Neural cell (in vitro differentiated cells): ENCODE data around the gene VPS13D. TPM values are rescaled to one million over a fixed set of nuclear protein-coding genes. Genes with fewer than 3 reads are reported as not detected.

Experiments used
- H2AFZ ChIP-seq: fragments of 200-600, 300-800 bp; sonication (generic), shearing (Covaris generic); 2 replicates; pipeline ENCODE4 v1.6.0; 2014; ENCODE audit warnings: low read depth, mild to moderate bottlenecking, antibody characterized with exemption, low read length, moderate library complexity
- H3F3A ChIP-seq: fragments of 200-600 bp; shearing (Covaris generic); 2 replicates; pipeline ENCODE4 v1.6.1; 2016; ENCODE audit warnings: mild to moderate bottlenecking, moderate library complexity, mixed read lengths, antibody characterized with exemption, low read length; ENCODE audit not compliant: insufficient read depth, poor library complexity, severe bottlenecking
- H3K27ac ChIP-seq: fragments of 200-600, 300-800 bp; sonication (generic), shearing (Covaris generic); 2 replicates; pipeline ENCODE4 v1.5.1; 2014; ENCODE audit warnings: mild to moderate bottlenecking, low read length, moderate library complexity
- H3K27me3 ChIP-seq: fragments of 300-800, 200-600 bp; sonication (generic), shearing (Covaris generic); 2 replicates; pipeline ENCODE4 v1.6.0; 2014; ENCODE audit warnings: mild to moderate bottlenecking, low read depth, low read length, moderate library complexity; ENCODE audit not compliant: insufficient read depth
- H3K36me3 ChIP-seq: fragments of 300-800, 200-600 bp; sonication (generic), shearing (Covaris generic); 2 replicates; pipeline ENCODE4 v1.5.1; 2014; ENCODE audit warnings: mild to moderate bottlenecking, antibody characterized with exemption, low read length, moderate library complexity; ENCODE audit not compliant: insufficient read depth
- H3K4me2 ChIP-seq: fragments of 300-800, 200-600 bp; sonication (generic), shearing (Covaris generic); 2 replicates; pipeline ENCODE4 v1.6.0; 2014; ENCODE audit warnings: mild to moderate bottlenecking, low read length
- H3K4me3 ChIP-seq: fragments of 300-800, 200-600 bp; sonication (generic), shearing (Covaris generic); 2 replicates; pipeline ENCODE4 v1.5.1; 2014; ENCODE audit warnings: mild to moderate bottlenecking, low read length, moderate library complexity
- H3K79me2 ChIP-seq: fragments of 200-600 bp; shearing (Covaris generic); replicated peaks from 2 replicates; pipeline ENCODE4 v1.6.0; 2014; ENCODE audit warnings: mild to moderate bottlenecking, low read length, moderate library complexity; ENCODE audit not compliant: insufficient read depth
- H3K9ac ChIP-seq: fragments of 300-800, 200-600 bp; sonication (generic), shearing (Covaris generic); 2 replicates; pipeline ENCODE4 v1.6.1; 2016; ENCODE audit warnings: mild to moderate bottlenecking, low read length, mixed read lengths
- H3K9me2 ChIP-seq: fragments of 200-600 bp; shearing (Covaris generic); 2 replicates; pipeline ENCODE4 v1.6.1; 2016; ENCODE audit warnings: mild to moderate bottlenecking, low read length, mixed read lengths; ENCODE audit not compliant: insufficient read depth
- H3K9me3 ChIP-seq: fragments of 200-600, 300-800 bp; sonication (generic), shearing (Covaris generic); 2 replicates; pipeline ENCODE4 v1.6.1; 2016; ENCODE audit warnings: mild to moderate bottlenecking, mixed run types, low read length, moderate library complexity, mixed read lengths
- H4K20me1 ChIP-seq: fragments of 200-600 bp; shearing (Covaris generic); 2 replicates; pipeline ENCODE4 v1.6.1; 2016; ENCODE audit warnings: mild to moderate bottlenecking, mixed run types; ENCODE audit not compliant: insufficient read depth
- EP300 ChIP-seq: fragments of 450-650 bp; conservative IDR thresholded peaks from 2 replicates; pipeline ENCODE4 v1.6.1; 2014; ENCODE audit warnings: antibody characterized with exemption, mild to moderate bottlenecking, moderate library complexity; ENCODE audit not compliant: poor library complexity, severe bottlenecking
- EZH2 ChIP-seq: fragments of 200-600, 300-800 bp; shearing (Covaris generic), sonication (generic); IDR thresholded peaks from 2 replicates; pipeline ENCODE4 v1.6.1; 2014; ENCODE audit warnings: antibody characterized with exemption, low read length, borderline replicate concordance, mild to moderate bottlenecking; ENCODE audit not compliant: insufficient read depth, poor library complexity, severe bottlenecking
- MXI1 ChIP-seq: fragments of 450-650 bp; conservative IDR thresholded peaks from 2 replicates; pipeline ENCODE4 v1.6.1; 2014; ENCODE audit warnings: antibody characterized with exemption, mild to moderate bottlenecking; ENCODE audit not compliant: poor library complexity, severe bottlenecking
- POLR2AphosphoS5 ChIP-seq: IDR thresholded peaks from 2 replicates; pipeline ENCODE4 v1.6.1; 2012
- RAD21 ChIP-seq: fragments of 450-650 bp; conservative IDR thresholded peaks from 2 replicates; pipeline ENCODE4 v1.6.1; 2014; ENCODE audit warnings: antibody characterized with exemption, mild to moderate bottlenecking, moderate library complexity
- SMC3 ChIP-seq: fragments of 450-650 bp; conservative IDR thresholded peaks from 2 replicates; pipeline ENCODE4 v1.6.1; 2014; ENCODE audit warnings: antibody characterized with exemption, mild to moderate bottlenecking, moderate library complexity; ENCODE audit not compliant: poor library complexity
- TAF1 ChIP-seq: IDR thresholded peaks from 2 replicates; pipeline ENCODE4 v1.6.1; 2012; ENCODE audit warnings: low read depth
- polyA plus RNA-seq: library from polyadenylated mRNA; depleted of rRNA; stranded (reverse); fragments of >200 nt; gene quantifications from 2 replicates; pipeline ENCODE4 v1.2.3, GENCODE V29; 2014
- TF ChIP-seq, protein P1 (sequence below): IDR thresholded peaks from 2 replicates; pipeline ENCODE4 v1.6.1; 2012; ENCODE audit warnings: borderline replicate concordance
- TF ChIP-seq, protein P2 (sequence below): fragments of 450-650 bp; IDR thresholded peaks from 2 replicates; pipeline ENCODE4 v1.5.1; 2014; ENCODE audit warnings: antibody characterized with exemption, mild to moderate bottlenecking, moderate library complexity; ENCODE audit not compliant: poor library complexity, severe bottlenecking

Gene VPS13D
- polyA plus RNA-seq, 1 donor from 2014 or later, result 24.5 TPM

DNA sequence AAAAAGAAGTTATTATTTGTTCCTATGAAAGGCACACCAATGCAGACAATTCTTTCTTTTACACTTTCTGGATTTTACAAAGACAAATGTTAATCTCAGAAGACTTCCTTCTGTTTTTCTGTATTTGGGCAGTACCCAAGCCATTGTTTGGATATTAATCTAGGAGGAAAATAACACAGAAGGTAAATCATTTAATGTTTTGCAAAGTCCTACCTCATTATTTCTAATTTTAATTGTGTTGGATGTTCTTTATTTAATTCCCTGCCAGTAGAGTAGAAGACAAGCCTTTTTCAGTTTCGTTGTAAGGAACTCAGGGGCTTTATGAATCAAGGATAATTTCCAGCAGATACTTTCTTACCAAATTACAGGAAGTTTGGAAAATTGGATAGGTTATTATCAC is 118.3 kb downstream of the VPS13D start:
- no peaks in the 10 kb centered on the region for H3K27me3 ChIP-seq
- H3K4me2 ChIP-seq, result no peak overlapping the region
- H3K9me2 ChIP-seq, result no peaks in the 10 kb centered on the region
- H3F3A ChIP-seq, result no peaks in the 10 kb centered on the region
- no peaks in the 10 kb centered on the region for H4K20me1 ChIP-seq
- no peak overlapping the region for H3K4me3 ChIP-seq
- H3K9ac ChIP-seq, result no peak overlapping the region
- no peaks in the 10 kb centered on the region for H3K79me2 ChIP-seq
- no peak for TF ChIP-seq SMC3
- no peak for TF ChIP-seq MXI1
- no peak for TF ChIP-seq TAF1
- TF ChIP-seq, protein P1, sequence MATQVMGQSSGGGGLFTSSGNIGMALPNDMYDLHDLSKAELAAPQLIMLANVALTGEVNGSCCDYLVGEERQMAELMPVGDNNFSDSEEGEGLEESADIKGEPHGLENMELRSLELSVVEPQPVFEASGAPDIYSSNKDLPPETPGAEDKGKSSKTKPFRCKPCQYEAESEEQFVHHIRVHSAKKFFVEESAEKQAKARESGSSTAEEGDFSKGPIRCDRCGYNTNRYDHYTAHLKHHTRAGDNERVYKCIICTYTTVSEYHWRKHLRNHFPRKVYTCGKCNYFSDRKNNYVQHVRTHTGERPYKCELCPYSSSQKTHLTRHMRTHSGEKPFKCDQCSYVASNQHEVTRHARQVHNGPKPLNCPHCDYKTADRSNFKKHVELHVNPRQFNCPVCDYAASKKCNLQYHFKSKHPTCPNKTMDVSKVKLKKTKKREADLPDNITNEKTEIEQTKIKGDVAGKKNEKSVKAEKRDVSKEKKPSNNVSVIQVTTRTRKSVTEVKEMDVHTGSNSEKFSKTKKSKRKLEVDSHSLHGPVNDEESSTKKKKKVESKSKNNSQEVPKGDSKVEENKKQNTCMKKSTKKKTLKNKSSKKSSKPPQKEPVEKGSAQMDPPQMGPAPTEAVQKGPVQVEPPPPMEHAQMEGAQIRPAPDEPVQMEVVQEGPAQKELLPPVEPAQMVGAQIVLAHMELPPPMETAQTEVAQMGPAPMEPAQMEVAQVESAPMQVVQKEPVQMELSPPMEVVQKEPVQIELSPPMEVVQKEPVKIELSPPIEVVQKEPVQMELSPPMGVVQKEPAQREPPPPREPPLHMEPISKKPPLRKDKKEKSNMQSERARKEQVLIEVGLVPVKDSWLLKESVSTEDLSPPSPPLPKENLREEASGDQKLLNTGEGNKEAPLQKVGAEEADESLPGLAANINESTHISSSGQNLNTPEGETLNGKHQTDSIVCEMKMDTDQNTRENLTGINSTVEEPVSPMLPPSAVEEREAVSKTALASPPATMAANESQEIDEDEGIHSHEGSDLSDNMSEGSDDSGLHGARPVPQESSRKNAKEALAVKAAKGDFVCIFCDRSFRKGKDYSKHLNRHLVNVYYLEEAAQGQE, result no peak
- no peak for TF ChIP-seq EP300
- TF ChIP-seq RAD21, result no peak
- TF ChIP-seq, protein P2, sequence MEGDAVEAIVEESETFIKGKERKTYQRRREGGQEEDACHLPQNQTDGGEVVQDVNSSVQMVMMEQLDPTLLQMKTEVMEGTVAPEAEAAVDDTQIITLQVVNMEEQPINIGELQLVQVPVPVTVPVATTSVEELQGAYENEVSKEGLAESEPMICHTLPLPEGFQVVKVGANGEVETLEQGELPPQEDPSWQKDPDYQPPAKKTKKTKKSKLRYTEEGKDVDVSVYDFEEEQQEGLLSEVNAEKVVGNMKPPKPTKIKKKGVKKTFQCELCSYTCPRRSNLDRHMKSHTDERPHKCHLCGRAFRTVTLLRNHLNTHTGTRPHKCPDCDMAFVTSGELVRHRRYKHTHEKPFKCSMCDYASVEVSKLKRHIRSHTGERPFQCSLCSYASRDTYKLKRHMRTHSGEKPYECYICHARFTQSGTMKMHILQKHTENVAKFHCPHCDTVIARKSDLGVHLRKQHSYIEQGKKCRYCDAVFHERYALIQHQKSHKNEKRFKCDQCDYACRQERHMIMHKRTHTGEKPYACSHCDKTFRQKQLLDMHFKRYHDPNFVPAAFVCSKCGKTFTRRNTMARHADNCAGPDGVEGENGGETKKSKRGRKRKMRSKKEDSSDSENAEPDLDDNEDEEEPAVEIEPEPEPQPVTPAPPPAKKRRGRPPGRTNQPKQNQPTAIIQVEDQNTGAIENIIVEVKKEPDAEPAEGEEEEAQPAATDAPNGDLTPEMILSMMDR, result no peak
- TF ChIP-seq POLR2AphosphoS5, result no peak
- no peak for TF ChIP-seq EZH2
- H3K9me3 ChIP-seq, result peaks cover 3% of the 10 kb centered on the region
- peaks cover 28% of the 10 kb centered on the region for H3K36me3 ChIP-seq
- no peak overlapping the region for H2AFZ ChIP-seq
- no peak overlapping the region for H3K27ac ChIP-seq

DNA sequence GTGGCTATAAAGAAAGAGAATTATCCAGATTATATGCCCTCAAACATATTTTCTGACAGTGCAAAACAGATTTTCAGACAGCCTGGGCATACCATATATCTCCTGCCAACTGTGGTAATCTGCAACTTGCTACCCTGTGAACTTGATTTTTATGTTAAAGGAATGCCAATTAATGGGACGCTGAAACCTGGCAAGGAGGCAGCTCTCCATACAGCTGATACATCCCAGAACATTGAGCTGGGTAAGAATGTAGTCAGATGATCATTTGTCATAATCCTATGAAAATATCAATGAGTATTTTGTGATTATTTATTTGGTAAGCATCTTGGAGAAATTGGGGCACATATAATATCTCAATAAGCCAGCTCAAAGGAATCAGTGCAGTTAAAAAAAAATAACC is 124.2 kb downstream of the VPS13D start:
- peaks cover 3% of the 10 kb centered on the region for H3K9me3 ChIP-seq
- H3K36me3 ChIP-seq, result peaks cover 37% of the 10 kb centered on the region
- H3K27ac ChIP-seq, result no peak overlapping the region
- TF ChIP-seq SMC3, result no peak
- TF ChIP-seq, protein P2, result no peak
- TF ChIP-seq, protein P1, result no peak
- TF ChIP-seq TAF1, result no peak
- no peak for TF ChIP-seq MXI1
- TF ChIP-seq POLR2AphosphoS5, result no peak
- no peak for TF ChIP-seq EP300
- no peak for TF ChIP-seq EZH2
- TF ChIP-seq RAD21, result no peak
- H4K20me1 ChIP-seq, result no peaks in the 10 kb centered on the region
- no peaks in the 10 kb centered on the region for H3K79me2 ChIP-seq
- no peak overlapping the region for H3K4me2 ChIP-seq
- H3K4me3 ChIP-seq, result no peak overlapping the region
- no peaks in the 10 kb centered on the region for H3K9me2 ChIP-seq
- H2AFZ ChIP-seq, result no peak overlapping the region
- no peak overlapping the region for H3K9ac ChIP-seq
- no peaks in the 10 kb centered on the region for H3F3A ChIP-seq
- no peaks in the 10 kb centered on the region for H3K27me3 ChIP-seq
